Caco-2 (cell line): ENCODE data around the gene OR8H3. TPM values are rescaled to one million over a fixed set of nuclear protein-coding genes. Genes with fewer than 3 reads are reported as not detected.
"Not testable (repeated sequence)": the region's sequence is repeated elsewhere in the genome, so short reads cannot be mapped to it uniquely, and the experiment has no call there.

Experiments
- BruUV-seq: library from RNA; stranded (reverse); fragments of 400-500 nt; replicated peaks from 2 replicates; lab custom pipeline; 2021; lab: Mats Ljungman, UMichigan
- CTCF ChIA-PET: fragments of 300-600 bp; sonication (Branson Sonifier 250); formaldehyde crosslinking; loops from one replicate; lab custom pipeline; 2022; ENCODE audit warnings: antibody characterized with exemption; lab: Charles Lee
- POLR2A ChIA-PET: fragments of 300-600 bp; sonication (Branson Sonifier 250); formaldehyde crosslinking; loops from one replicate; lab custom pipeline; 2022; ENCODE audit warnings: antibody characterized with exemption; lab: Charles Lee
- DNase-seq, 2 experiments: peaks; one replicate each; pipeline versions ENCODE4 v3.0.0 to v3.0.0-alpha.2; 2020 to 2022
- H3K27me3 ChIP-seq: replicated peaks from 2 replicates; pipeline ENCODE4 v1.6.0; 2011; ENCODE audit warnings: low read length; ENCODE audit not compliant: control insufficient read depth, insufficient read depth
- H3K36me3 ChIP-seq: 2 replicates; pipeline ENCODE4 v1.5.1; 2011; ENCODE audit warnings: low read length; ENCODE audit not compliant: control insufficient read depth, insufficient read depth
- H3K4me1 ChIP-seq: fragments of 250-450 bp; sonication (Bioruptor Pico); 2 replicates; pipeline ENCODE4 v1.5.1; 2020; ENCODE audit warnings: mild to moderate bottlenecking
- H3K4me3 ChIP-seq: 2 replicates; pipeline ENCODE4 v1.5.1; 2011; ENCODE audit warnings: low read depth, mild to moderate bottlenecking, control low read depth, low read length
- H3K9me3 ChIP-seq: fragments of 250-450 bp; sonication (Bioruptor Pico); 2 replicates; pipeline ENCODE4 v1.5.1; 2020; ENCODE audit warnings: mild to moderate bottlenecking, moderate library complexity
- H3K27ac Mint-ChIP-seq: one replicate; pipeline ENCODE4 v1.8.0; 2022; ENCODE audit warnings: mixed read lengths; ENCODE audit not compliant: unreplicated experiment
- H3K27me3 Mint-ChIP-seq: one replicate; pipeline ENCODE4 v1.8.0; 2022; ENCODE audit warnings: mixed read lengths; ENCODE audit not compliant: insufficient read depth, unreplicated experiment
- H3K36me3 Mint-ChIP-seq: one replicate; pipeline ENCODE4 v1.8.0; 2022; ENCODE audit warnings: mild to moderate bottlenecking, mixed read lengths; ENCODE audit not compliant: insufficient read depth, unreplicated experiment
- H3K4me1 Mint-ChIP-seq: one replicate; pipeline ENCODE4 v1.8.0; 2022; ENCODE audit warnings: low read depth, mixed read lengths; ENCODE audit not compliant: unreplicated experiment
- H3K4me3 Mint-ChIP-seq: one replicate; pipeline ENCODE4 v1.8.0; 2022; ENCODE audit warnings: mild to moderate bottlenecking, moderate library complexity, mixed read lengths; ENCODE audit not compliant: unreplicated experiment
- H3K9me3 Mint-ChIP-seq: one replicate; pipeline ENCODE4 v1.8.0; 2022; ENCODE audit warnings: mixed read lengths; ENCODE audit not compliant: unreplicated experiment
- intact Hi-C: fragments of 100-400 bp; cut with micrococcal nuclease; formaldehyde crosslinking; loops from one replicate; pipeline ENCODE4 v1.10.0; 2022; ENCODE audit not compliant: unreplicated experiment
- total RNA-seq: library from RNA; stranded (reverse); gene quantifications from 2 replicates; pipeline ENCODE4 v1.2.3, GENCODE V29; 2022
- TF ChIP-seq, protein P1 (sequence below), 2 experiments: fragments of 200-600 bp in 1 of 2; IDR thresholded peaks; 1 replicate in 1 of 2; 2 replicates in 1 of 2; pipeline versions ENCODE4 v1.5.1 to v1.8.0; 2011 to 2022; ENCODE audit warnings: antibody characterized with exemption in 1 of 2, control low read depth in 1 of 2, inconsistent platforms in 1 of 2, low read depth in 1 of 2, low read length in 1 of 2, mild to moderate bottlenecking in 1 of 2, moderate library complexity in 1 of 2; ENCODE audit not compliant: insufficient read depth in 1 of 2, severe bottlenecking in 1 of 2, unreplicated experiment in 1 of 2

OR8H3 gene
- total RNA-seq, 1 experiment from 2014 or later = not detected

GRCh38 chr11:56103210-56103737 lies 18.9 kb upstream of the OR8H3 start, which contains the start of gene OR8H2:
Gene OR8H2, plus strand, starts transcription at chr11:56103687. Its CDS starts 1,356 bp downstream, at chr11:56105043.
- TF ChIP-seq, protein P1, sequence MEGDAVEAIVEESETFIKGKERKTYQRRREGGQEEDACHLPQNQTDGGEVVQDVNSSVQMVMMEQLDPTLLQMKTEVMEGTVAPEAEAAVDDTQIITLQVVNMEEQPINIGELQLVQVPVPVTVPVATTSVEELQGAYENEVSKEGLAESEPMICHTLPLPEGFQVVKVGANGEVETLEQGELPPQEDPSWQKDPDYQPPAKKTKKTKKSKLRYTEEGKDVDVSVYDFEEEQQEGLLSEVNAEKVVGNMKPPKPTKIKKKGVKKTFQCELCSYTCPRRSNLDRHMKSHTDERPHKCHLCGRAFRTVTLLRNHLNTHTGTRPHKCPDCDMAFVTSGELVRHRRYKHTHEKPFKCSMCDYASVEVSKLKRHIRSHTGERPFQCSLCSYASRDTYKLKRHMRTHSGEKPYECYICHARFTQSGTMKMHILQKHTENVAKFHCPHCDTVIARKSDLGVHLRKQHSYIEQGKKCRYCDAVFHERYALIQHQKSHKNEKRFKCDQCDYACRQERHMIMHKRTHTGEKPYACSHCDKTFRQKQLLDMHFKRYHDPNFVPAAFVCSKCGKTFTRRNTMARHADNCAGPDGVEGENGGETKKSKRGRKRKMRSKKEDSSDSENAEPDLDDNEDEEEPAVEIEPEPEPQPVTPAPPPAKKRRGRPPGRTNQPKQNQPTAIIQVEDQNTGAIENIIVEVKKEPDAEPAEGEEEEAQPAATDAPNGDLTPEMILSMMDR (IDR thresholded peaks at IDR 0.05; ENCODE audit: insufficient read depth in 1 of 2, low read depth in 1 of 2, low read length in 1 of 2, severe bottlenecking in 1 of 2, unreplicated experiment in 1 of 2) = no peak
- no peaks in the 10 kb centered on the region for H3K36me3 ChIP-seq

DNA sequence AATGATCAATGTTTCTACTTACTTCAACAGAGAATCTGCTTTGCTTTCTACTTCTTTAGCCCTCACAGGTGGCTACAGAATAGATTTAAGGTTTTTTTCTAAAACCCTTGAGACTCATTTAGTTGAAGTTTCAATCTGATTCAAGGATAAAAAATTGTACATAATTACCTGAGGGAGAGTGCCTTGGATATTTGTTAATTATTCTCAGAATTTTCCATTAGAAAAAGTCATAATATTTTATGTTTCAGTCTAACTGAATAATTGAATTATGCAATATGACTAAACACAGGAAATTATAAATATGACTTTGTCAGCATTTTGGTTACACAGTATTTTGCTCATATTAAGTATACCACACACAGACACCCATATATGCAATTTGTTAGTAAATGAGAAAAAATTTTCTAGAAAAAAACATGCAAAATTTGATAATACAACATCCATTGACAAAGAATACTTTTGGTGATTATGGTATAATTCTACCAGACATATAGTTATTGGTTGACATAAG lies 18.0 kb downstream of the OR8H3 start, which contains the start of gene OR8J3:
TSS of gene OR8J3 (minus strand) at position 51 of the 511 bp plus-strand sequence. CDS start 2,483 bp downstream, outside the sequence.
- BruUV-seq = no TSS peak
- no peak within 1 kb of the TSS for H3K4me3 Mint-ChIP-seq

More at GRCh38 chr11:56103210-56103737, 18.9 kb upstream of the OR8H3 start, which contains the start of gene OR8H2:
- H3K27me3 Mint-ChIP-seq = no peaks in the 10 kb centered on the region
- H3K9me3 Mint-ChIP-seq = no peaks in the 10 kb centered on the region
- no peaks in the 10 kb centered on the region for H3K4me1 Mint-ChIP-seq
- H3K27me3 ChIP-seq = no peaks in the 10 kb centered on the region
- DNase-seq = no peak
- CTCF ChIA-PET = no interaction called here
- intact Hi-C loops = no loop called here
- no peak within 1 kb of the TSS for H3K4me3 ChIP-seq
- H3K9me3 ChIP-seq = no peaks in the 10 kb centered on the region
- H3K27ac Mint-ChIP-seq = no peak within 1 kb of the TSS
- no peak within 1 kb of the TSS for H3K4me3 Mint-ChIP-seq
- no peaks in the 10 kb centered on the region for H3K4me1 ChIP-seq
- no TSS peak for BruUV-seq
- POLR2A ChIA-PET = no interaction called here
- no peaks in the 10 kb centered on the region for H3K36me3 Mint-ChIP-seq

GRCh38 chr11:56143681-56144080 lies 21.5 kb downstream of the OR8H3 start:
- H3K27me3 ChIP-seq, H3K36me3 Mint-ChIP-seq, H3K4me3 ChIP-seq, H3K4me1 ChIP-seq, H3K36me3 ChIP-seq, H3K9me3 ChIP-seq, POLR2A ChIA-PET, H3K4me1 Mint-ChIP-seq, H3K9me3 Mint-ChIP-seq, H3K4me3 Mint-ChIP-seq, DNase-seq, H3K27me3 Mint-ChIP-seq, CTCF ChIA-PET, intact Hi-C loops, BruUV-seq, H3K27ac Mint-ChIP-seq: not testable (repeated sequence)

More for the DNA sequence above, 18.0 kb downstream of the OR8H3 start, which contains the start of gene OR8J3:
- Mint-ChIP-seq H3K27me3 (no peaks in the 10 kb centered on the region), H3K4me1 (no peaks in the 10 kb centered on the region), H3K36me3 (no peaks in the 10 kb centered on the region), H3K9me3 (no peaks in the 10 kb centered on the region), H3K27ac (no peak within 1 kb of the TSS)
- ChIA-PET CTCF (no interaction called here), POLR2A (no interaction called here)
- Histone ChIP-seq H3K4me3 (no peak within 1 kb of the TSS), H3K27me3 (no peaks in the 10 kb centered on the region), H3K36me3 (no peaks in the 10 kb centered on the region), H3K4me1 (no peaks in the 10 kb centered on the region), H3K9me3 (no peaks in the 10 kb centered on the region; the same call in 1 of the 2 replicates)
- intact Hi-C loops = no loop called here
- TF ChIP-seq, protein P1 (IDR thresholded peaks at IDR 0.05; ENCODE audit: insufficient read depth in 1 of 2, low read depth in 1 of 2, low read length in 1 of 2, severe bottlenecking in 1 of 2, unreplicated experiment in 1 of 2) = no peak
- DNase-seq = no peak
